A549 (cell line): ENCODE data around the gene PIR. TPM values are rescaled to one million over a fixed set of nuclear protein-coding genes. Genes with fewer than 3 reads are reported as not detected.

Experiments
- ATAC-seq, 2 experiments: fragments of 200-7000 bp in 1 of 2; fragments of >200 bp in 1 of 2; cut with Nextera tagmentation in 1 of 2; cut with Tn5 transposase in 1 of 2; 3 replicates each; pipeline versions ENCODE4 v1.8.0 to v1.9.1; 2018 to 2020; ENCODE audit warnings: mild to moderate bottlenecking in 1 of 2, moderate library complexity in 1 of 2
- CTCF ChIA-PET: fragments of 300-600 bp; sonication (Branson Sonifier 250); formaldehyde crosslinking; extraction: SDS; loops from one replicate; lab custom pipeline; 2021; ENCODE audit warnings: antibody characterized with exemption, inconsistent platforms; lab: Yijun Ruan, JAX
- POLR2A ChIA-PET: fragments of 350-600 bp; formaldehyde crosslinking; extraction: SDS; loops from one replicate; lab custom pipeline; 2021; ENCODE audit warnings: antibody characterized with exemption, inconsistent platforms; lab: Yijun Ruan, JAX
- DNase-seq, 2 experiments: peaks; one replicate each; pipeline versions ENCODE4 v3.0.0 to v3.0.0-alpha.2; 2011 to 2016; ENCODE audit warnings: low read depth in 1 of 2, low spot score in 1 of 2
- FAIRE-seq: peaks from 2 replicates; lab custom pipeline; 2011; peaks lifted over from hg19 to GRCh38; lab: Jason Lieb, UNC
- H3K27ac ChIP-seq, 2 experiments: fragments of >200 bp; sonication (Bioruptor Twin); formaldehyde crosslinking; 3 replicates each; pipeline ENCODE4 v1.5.1; 2016 to 2017
- H3K4me1 ChIP-seq: fragments of >200 bp; sonication (Bioruptor Twin); formaldehyde crosslinking; 3 replicates; pipeline ENCODE4 v1.6.1; 2016
- H3K4me2 ChIP-seq: fragments of >200 bp; sonication (Bioruptor Twin); formaldehyde crosslinking; 3 replicates; pipeline ENCODE4 v1.6.1; 2016
- H3K4me3 ChIP-seq: fragments of >200 bp; sonication (Bioruptor Twin); formaldehyde crosslinking; 3 replicates; pipeline ENCODE4 v1.5.1; 2016
- H3K9me3 ChIP-seq: fragments of >200 bp; sonication (Bioruptor Twin); formaldehyde crosslinking; 3 replicates; pipeline ENCODE4 v1.6.1; 2016
- CBX8 ChIP-seq: fragments of 200-600 bp; sonication (generic); IDR thresholded peaks from 2 replicates; pipeline ENCODE4 v1.6.1; 2016
- CTCF ChIP-seq: fragments of >200 bp; sonication (Bioruptor Twin); formaldehyde crosslinking; IDR thresholded peaks from 3 replicates; pipeline ENCODE4 v1.5.1; 2016
- E2F6 ChIP-seq: IDR thresholded peaks from 2 replicates; pipeline ENCODE4 v1.6.1; 2012; ENCODE audit warnings: low read depth, borderline replicate concordance
- EHMT2 ChIP-seq: fragments of 200-600 bp; sonication (generic); IDR thresholded peaks from 2 replicates; pipeline ENCODE4 v1.6.1; 2016; ENCODE audit warnings: antibody characterized with exemption, low read depth, mild to moderate bottlenecking, moderate library complexity
- EP300 ChIP-seq, 2 experiments: fragments of >200 bp; sonication (Bioruptor Twin); formaldehyde crosslinking; IDR thresholded peaks; 2 replicates in 1 of 2; 3 replicates in 1 of 2; pipeline ENCODE4 v1.6.1; 2016 to 2017
- ESRRA ChIP-seq: fragments of 150-350 bp; IDR thresholded peaks from 2 replicates; pipeline ENCODE4 v1.6.1; 2014; ENCODE audit warnings: mild to moderate bottlenecking, low read length, borderline replicate concordance
- FOSB ChIP-seq: fragments of 250-450 bp; sonication (Bioruptor Pico); IDR thresholded peaks from 2 replicates; pipeline ENCODE4 v1.5.0; 2020; ENCODE audit warnings: mild to moderate bottlenecking, moderate library complexity
- FOXS1 ChIP-seq: fragments of 250-450 bp; sonication (Bioruptor Pico); IDR thresholded peaks from 2 replicates; pipeline ENCODE4 v1.5.0; 2020; ENCODE audit warnings: mild to moderate bottlenecking, moderate library complexity
- HES2 ChIP-seq: fragments of >200 bp; sonication (Bioruptor Twin); formaldehyde crosslinking; IDR thresholded peaks from 2 replicates; pipeline ENCODE4 v1.6.1; 2016
- JUN ChIP-seq, 2 experiments: fragments of >200 bp; sonication (Bioruptor Twin); formaldehyde crosslinking; IDR thresholded peaks; 2 replicates in 1 of 2; 3 replicates in 1 of 2; pipeline ENCODE4 v1.6.1; 2016 to 2017
- KDM1A ChIP-seq: fragments of 200-600 bp; sonication (generic); IDR thresholded peaks from 2 replicates; pipeline ENCODE4 v1.6.1; 2016; ENCODE audit warnings: low read depth, mild to moderate bottlenecking
- KDM5A ChIP-seq: fragments of 200-600 bp; sonication (generic); IDR thresholded peaks from 2 replicates; pipeline ENCODE4 v1.6.1; 2016; ENCODE audit warnings: antibody characterized with exemption, mild to moderate bottlenecking
- MAFK ChIP-seq: fragments of 450-650 bp; IDR thresholded peaks from 2 replicates; pipeline ENCODE4 v1.6.1; 2014; ENCODE audit not compliant: partially characterized antibody
- MAX ChIP-seq: IDR thresholded peaks from 2 replicates; pipeline ENCODE4 v1.6.1; 2012
- MAZ ChIP-seq: fragments of 150-350 bp; IDR thresholded peaks from 2 replicates; pipeline ENCODE4 v1.6.1; 2014; ENCODE audit warnings: antibody characterized with exemption, low read depth, low read length, borderline replicate concordance
- NFE2L2 ChIP-seq: fragments of 150-350 bp; conservative IDR thresholded peaks from 2 replicates; pipeline ENCODE4 v1.6.1; 2014; ENCODE audit warnings: low read length
- NPAS2 ChIP-seq: fragments of 250-450 bp; sonication (Bioruptor Pico); IDR thresholded peaks from 2 replicates; pipeline ENCODE4 v1.8.0; 2022; ENCODE audit warnings: mild to moderate bottlenecking, moderate library complexity, borderline replicate concordance
- NR3C1 ChIP-seq: fragments of >200 bp; sonication (Bioruptor Twin); formaldehyde crosslinking; IDR thresholded peaks from 3 replicates; pipeline ENCODE4 v1.6.1; 2017
- PBX3 ChIP-seq: IDR thresholded peaks from 2 replicates; pipeline ENCODE4 v1.6.1; 2012
- POLR2A ChIP-seq: IDR thresholded peaks from 2 replicates; pipeline ENCODE4 v1.6.1; 2012; ENCODE audit warnings: mild to moderate bottlenecking, low read length
- POLR2AphosphoS2 ChIP-seq: conservative IDR thresholded peaks from 2 replicates; pipeline ENCODE4 v1.6.1; 2012; ENCODE audit warnings: low read length, improper control_type of control experiment, inconsistent platforms
- RAD21 ChIP-seq, 2 experiments: fragments of >200 bp in 1 of 2; sonication (Bioruptor Twin) in 1 of 2; formaldehyde crosslinking in 1 of 2; IDR thresholded peaks in 1 of 2; conservative IDR thresholded peaks in 1 of 2; 2 replicates in 1 of 2; 3 replicates in 1 of 2; pipeline ENCODE4 v1.6.1; 2012 to 2018; ENCODE audit warnings: inconsistent platforms in 1 of 2
- RARB ChIP-seq: fragments of 250-450 bp; sonication (Bioruptor Pico); IDR thresholded peaks from 2 replicates; pipeline ENCODE4 v1.8.0; 2021; ENCODE audit warnings: mild to moderate bottlenecking, moderate library complexity
- SMC3 ChIP-seq: fragments of >200 bp; sonication (Bioruptor Twin); formaldehyde crosslinking; IDR thresholded peaks from 3 replicates; pipeline ENCODE4 v1.6.1; 2018; ENCODE audit warnings: inconsistent platforms
- SREBF2 ChIP-seq: fragments of 450-650 bp; IDR thresholded peaks from 2 replicates; pipeline ENCODE4 v1.6.1; 2014; ENCODE audit warnings: mild to moderate bottlenecking, moderate library complexity
- TFCP2L1 ChIP-seq: fragments of 250-450 bp; sonication (Bioruptor Pico); IDR thresholded peaks from 2 replicates; pipeline ENCODE4 v1.5.0; 2021; ENCODE audit warnings: mild to moderate bottlenecking
- TP53 ChIP-seq: fragments of 250-450 bp; sonication (Bioruptor Pico); IDR thresholded peaks from 2 replicates; pipeline ENCODE4 v1.5.0; 2021; ENCODE audit warnings: mild to moderate bottlenecking, moderate library complexity
- USF2 ChIP-seq: fragments of 450-650 bp; IDR thresholded peaks from 2 replicates; pipeline ENCODE4 v1.6.1; 2014; ENCODE audit warnings: antibody characterized with exemption
- ZFP36 ChIP-seq: fragments of 450-650 bp; IDR thresholded peaks from 2 replicates; pipeline ENCODE4 v1.6.1; 2014; ENCODE audit warnings: borderline replicate concordance; ENCODE audit not compliant: partially characterized antibody
- ZNF302 ChIP-seq: fragments of 250-450 bp; sonication (Bioruptor Pico); IDR thresholded peaks from 2 replicates; pipeline ENCODE4 v1.9.0; 2021; ENCODE audit warnings: inconsistent platforms, mild to moderate bottlenecking, moderate library complexity
- WGBS: methylation state at CpG from one replicate; pipeline ENCODE4 v1.1.6; 2017; ENCODE audit errors: missing lambda C conversion rate; 5-methylcytosine and 5-hydroxymethylcytosine counted together
- polyA plus RNA-seq, 4 experiments: library from polyadenylated mRNA; depleted of rRNA in 3 of 4; stranded (reverse); fragments of >200 nt; fragmentation: RNase III in 1 of 4; extraction: RNeasy Plus Mini Kit Qiagen cat#74134 plus additional on column Dnase treatment in 1 of 4; gene quantifications; 2 replicates in 3 of 4; 3 replicates in 1 of 4; pipeline ENCODE4 v1.2.3, GENCODE V29; 2011 to 2017

Gene PIR
- polyA plus RNA-seq, 2 of the 4 experiments (the other 2 are of a cell fraction): 62.7 to 120 TPM

GRCh38 chrX:15350329-15350996 lies 142.7 kb downstream of the PIR start:
- POLR2A ChIA-PET: no interaction called here
- H3K27ac ChIP-seq: no peak overlapping the region
- FAIRE-seq (peak; percentile 43), DNase-seq (no peak), ATAC-seq (no peak)
- no peak overlapping the region for H3K4me3 ChIP-seq
- no peak overlapping the region for H3K4me2 ChIP-seq
- CTCF ChIA-PET: interaction anchor here (0.7 to 4.2 kb wide), 14 partner anchors 10 to 215 kb away, joined by 3 to 34 read pairs (median 6); no protein-coding TSS in a partner anchor
- WGBS: 95% methylated on average over 8 of the region's 8 CpGs
- TF ChIP-seq POLR2AphosphoS2 (no peak), JUN (IDR thresholded peaks at IDR 0.05) (no peak), NPAS2 (CRISPR knock-in tag) (no peak), HES2 (no peak), RARB (CRISPR knock-in tag) (no peak), ZNF302 (no peak), USF2 (no peak), EP300 (IDR thresholded peaks at IDR 0.05) (no peak), MAZ (no peak), FOXS1 (CRISPR knock-in tag) (no peak), EHMT2 (no peak), KDM1A (no peak), NR3C1 (no peak), SREBF2 (no peak), TP53 (no peak), NFE2L2 (no peak), PBX3 (no peak)
- no peaks in the 10 kb centered on the region for H3K4me1 ChIP-seq
- H3K9me3 ChIP-seq: no peaks in the 10 kb centered on the region

- WGBS: 22% methylated on average over 2 of the region's 2 CpGs
- peak; percentile 99 for FAIRE-seq
- Histone ChIP-seq H3K4me3 (no peak overlapping the region), H3K27ac (no peak overlapping the region), H3K4me1 (peaks cover 4% of the 10 kb centered on the region)
- CTCF ChIA-PET: interaction anchor here (0.7 to 4.2 kb wide), 37 partner anchors 9 to 1894 kb away, joined by 3 to 34 read pairs (median 4); partner anchors contain the start of genes BMX and PIR
- DNase-seq: peak; percentile 31 to 72
- TF ChIP-seq MAFK (no peak), TP53 (no peak), MAX (no peak), KDM5A (no peak), HES2 (no peak), ESRRA (no peak), ZFP36 (no peak), CTCF (peak; percentile 57), SMC3 (peak; percentile 47; the same call in 1 of the 3 replicates), FOSB (CRISPR knock-in tag) (no peak), TFCP2L1 (CRISPR knock-in tag) (no peak), POLR2A (no peak), CBX8 (no peak), E2F6 (no peak), USF2 (no peak), RAD21 (conservative IDR thresholded peaks at IDR 0.05 in 1 of 2, IDR thresholded peaks at IDR 0.05 in 1 of 2) (peak; percentile 67 to 69)
- TF ChIP-seq, all 56 proteins: peak for 3
- peak; percentile 91 to 93 for ATAC-seq
- H3K4me2 ChIP-seq: no peak overlapping the region
- POLR2A ChIA-PET: no interaction called here
- H3K9me3 ChIP-seq: no peaks in the 10 kb centered on the region
Measured at GRCh38 chrX:15349046-15349445, 144.1 kb downstream of the PIR start.
